HG03025 (cell line): ENCODE measurements around the gene ARRDC3.
"Not testable (repeated sequence)": the region's sequence is repeated elsewhere in the genome, so short reads cannot be mapped to it uniquely, and the experiment has no call there.

Experiments
- ATAC-seq: cut with Tn5 transposase; IDR thresholded peaks from one replicate; pipeline ENCODE4 v1.9.1; 2021; ENCODE audit warnings: mild to moderate bottlenecking, moderate library complexity; ENCODE audit not compliant: unreplicated experiment, low FRiP score

Gene ARRDC3

DNA sequence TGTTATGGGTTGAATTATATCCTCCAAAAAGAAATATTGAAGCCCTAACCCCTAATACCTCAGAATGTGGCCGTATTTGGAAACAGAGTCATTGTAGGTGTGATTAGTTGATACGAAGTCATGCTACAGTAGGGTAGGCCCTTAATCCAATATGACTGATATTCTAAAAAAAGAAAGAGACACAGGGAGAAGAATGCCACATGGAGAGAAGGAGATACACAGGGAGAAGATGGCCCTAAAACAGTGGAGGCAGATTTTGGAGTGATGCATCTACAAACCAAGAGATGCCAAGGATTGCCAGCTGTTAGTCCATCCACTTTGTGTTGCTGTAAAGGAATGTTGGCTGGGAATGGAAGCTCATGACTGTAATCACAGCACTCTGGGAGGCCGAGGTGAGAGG, 21.3 kb downstream of the ARRDC3 start:
- no peak for ATAC-seq

DNA sequence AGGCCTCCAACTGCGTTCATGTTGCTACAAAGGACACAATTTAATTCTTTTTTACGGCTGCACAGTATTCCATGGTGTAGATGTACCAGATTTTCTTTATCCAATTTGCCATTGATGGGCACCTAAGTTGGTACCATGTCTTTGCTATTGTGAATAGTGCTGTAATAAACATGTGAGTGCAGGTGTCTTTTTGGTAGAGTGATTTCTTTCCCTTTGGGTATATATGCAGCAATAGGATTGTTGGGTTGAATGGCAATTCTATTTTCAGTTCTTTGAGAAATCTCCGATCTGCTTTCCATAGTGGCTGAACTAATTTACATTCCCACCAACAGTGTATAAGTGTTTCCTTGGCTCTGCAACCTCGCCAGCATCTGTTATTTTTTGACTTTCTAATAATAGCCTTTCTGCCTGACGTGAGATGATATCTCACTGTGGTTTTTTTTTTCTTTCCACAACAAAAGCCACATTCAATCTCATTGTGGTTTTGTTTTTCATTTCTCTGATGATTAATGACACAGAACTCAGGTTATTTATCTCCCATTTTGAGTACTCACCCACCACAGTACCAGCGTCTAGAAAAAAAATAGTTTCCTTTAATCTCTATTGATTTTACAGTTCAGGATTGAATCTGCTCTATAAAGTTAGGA, 21.9 kb downstream of the ARRDC3 start:
- ATAC-seq: peak; percentile 83

DNA sequence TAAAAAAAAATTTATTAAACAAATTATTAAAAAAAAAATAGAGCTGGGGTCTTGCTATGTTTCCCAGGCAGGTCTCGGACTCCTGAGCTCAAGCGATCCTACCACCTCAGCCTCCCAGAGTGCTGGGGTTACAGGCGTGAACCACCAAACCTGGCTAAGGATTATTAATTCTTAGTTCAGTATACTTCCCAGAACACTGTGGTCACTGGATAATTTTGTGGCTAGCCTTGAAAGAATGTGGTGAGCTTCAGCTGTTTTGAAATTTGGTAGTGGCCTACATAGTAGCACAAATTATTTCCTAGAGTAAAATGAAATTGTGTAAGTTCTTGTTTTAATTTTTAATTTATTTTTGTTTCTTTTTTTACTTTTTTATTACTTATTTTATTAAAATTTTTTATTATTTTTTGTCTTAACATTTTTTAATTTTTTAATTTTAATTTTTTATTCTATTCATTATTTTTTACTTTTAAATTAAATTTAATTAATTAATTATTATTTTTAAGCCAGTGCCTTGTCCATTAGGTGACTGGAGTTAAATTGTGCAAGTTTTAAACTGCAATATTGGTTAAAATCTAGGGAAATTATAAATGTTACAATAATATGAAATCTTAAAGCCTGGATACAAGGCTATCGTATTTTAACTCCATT, 23.0 kb downstream of the ARRDC3 start:
- no peak for ATAC-seq

DNA sequence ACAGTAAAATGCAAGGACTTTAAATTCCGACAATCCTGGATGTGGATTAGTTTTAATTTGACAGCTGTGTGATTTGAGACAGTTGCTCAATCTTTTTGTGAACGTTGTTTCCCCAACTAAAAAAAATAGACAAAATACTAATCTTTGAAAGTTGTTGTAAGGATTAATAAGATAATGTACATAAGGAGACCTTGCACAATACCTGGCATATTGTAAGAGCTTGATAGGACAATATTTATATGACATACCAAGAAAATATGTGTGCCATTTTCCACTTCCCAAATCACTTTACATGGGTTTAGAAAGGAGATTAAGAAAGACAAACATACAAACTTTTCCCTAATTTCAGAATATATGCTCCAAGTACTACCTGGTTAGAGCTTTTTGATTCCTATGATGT, 25.3 kb downstream of the ARRDC3 start:
- ATAC-seq: no peak

DNA sequence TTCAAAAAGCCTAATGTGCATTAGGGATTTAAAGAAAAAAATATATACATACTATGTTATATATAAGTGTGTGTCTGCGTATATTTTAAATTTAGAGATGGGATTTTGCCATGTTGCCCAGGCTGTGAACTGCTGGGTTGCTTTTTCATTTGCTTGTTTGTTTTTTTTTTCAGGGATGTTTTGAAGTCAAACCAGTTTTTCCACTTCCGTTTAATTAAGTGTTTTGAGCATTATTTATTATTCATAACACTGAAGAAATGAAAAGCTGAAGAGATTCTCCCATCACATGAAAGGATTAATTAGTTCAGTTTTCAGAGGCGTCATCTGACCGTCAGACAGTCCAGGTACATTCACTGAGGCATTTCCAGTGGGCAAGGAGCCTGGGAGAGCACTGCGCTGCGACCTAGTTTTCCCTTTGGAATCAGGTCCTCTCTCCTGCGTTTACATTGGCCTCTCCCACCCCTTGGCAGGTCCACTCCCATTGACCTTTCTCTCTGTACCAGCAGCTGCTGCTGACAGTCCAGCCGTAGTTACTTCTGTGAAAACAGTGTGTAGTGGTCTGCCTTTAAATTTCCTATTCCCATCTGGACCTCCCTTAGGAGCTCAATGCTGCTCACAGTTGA, 26.0 kb downstream of the ARRDC3 start:
- ATAC-seq: no peak

DNA sequence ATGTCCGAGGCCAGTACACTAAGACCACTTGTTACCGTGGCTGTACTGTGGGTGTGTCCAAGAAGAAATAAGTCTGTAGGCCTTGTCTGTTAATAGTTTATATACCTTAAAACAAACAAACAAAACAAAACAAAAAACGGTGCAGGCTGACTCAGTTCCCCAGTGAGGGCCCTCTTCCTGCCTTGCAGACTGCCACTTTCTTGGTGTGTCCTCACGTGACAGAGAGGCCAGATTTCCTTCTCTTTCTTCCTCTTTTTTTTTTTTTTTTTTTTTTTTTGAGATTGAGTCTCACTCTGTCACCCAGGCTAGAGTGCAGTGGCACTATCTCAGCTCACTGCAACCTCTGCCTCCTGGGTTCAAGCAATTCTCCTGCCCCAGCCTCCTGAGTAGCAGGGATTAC, 28.2 kb downstream of the ARRDC3 start:
- not testable (repeated sequence) for ATAC-seq

DNA sequence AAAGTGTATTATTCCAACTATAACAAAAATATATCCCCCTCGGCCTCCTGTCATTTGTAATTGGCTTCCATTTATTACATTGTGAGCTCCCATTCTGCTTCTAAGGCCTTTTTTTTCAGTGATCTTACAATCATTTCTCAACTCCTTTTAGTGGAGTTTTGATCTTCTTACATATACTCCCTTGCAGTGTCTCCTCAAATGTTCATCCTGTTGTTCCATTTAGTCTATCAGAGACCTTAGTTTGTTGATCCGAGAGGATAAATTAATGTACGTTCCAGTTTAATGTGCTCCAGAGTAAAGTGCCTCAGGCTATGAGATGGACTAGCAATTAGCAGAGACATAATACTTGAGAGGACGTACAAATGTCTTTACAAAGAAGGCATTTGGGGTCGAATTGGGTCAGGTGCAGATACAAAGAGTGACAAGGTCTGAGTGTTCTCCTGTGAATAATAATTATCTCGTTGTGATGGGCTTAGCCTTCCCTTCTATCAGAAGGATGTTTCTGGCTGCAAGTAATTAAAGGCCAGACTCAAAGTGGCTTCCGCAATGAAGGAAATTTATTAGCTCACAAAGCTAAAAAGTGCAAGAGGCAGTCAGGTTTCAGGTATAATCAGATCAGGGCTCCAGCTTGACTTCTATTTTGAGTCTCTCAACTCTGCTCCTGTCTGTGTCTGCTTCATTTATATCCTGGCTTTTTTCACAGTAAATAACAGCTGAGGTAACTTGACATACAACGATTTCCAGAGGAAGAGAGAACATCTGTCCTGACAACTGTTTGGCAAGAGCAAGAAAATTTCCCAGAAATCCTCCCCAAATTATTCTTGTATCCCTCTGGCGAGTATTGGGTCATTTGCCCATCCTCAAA, 30.1 kb downstream of the ARRDC3 start:
- no peak for ATAC-seq

DNA sequence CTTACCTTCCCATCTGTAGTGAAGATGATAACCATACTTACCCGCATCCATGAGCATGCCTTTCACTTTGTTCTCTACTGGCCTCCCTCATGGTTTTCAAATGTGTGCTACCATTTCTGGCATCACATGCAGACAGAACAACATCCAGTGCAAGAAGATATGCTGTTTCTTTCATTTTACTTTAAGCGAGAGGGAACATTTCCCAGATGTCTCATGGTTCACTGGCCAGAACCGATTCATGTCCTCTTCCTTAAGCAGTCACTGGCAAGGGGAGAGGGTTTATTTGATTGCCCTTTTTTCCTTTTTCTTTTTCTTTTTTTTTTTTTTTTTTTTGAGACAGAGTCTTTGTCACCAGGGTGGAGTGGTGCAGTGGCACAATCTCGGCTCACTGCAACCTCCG, 37.7 kb downstream of the ARRDC3 start:
- ATAC-seq: no peak

DNA sequence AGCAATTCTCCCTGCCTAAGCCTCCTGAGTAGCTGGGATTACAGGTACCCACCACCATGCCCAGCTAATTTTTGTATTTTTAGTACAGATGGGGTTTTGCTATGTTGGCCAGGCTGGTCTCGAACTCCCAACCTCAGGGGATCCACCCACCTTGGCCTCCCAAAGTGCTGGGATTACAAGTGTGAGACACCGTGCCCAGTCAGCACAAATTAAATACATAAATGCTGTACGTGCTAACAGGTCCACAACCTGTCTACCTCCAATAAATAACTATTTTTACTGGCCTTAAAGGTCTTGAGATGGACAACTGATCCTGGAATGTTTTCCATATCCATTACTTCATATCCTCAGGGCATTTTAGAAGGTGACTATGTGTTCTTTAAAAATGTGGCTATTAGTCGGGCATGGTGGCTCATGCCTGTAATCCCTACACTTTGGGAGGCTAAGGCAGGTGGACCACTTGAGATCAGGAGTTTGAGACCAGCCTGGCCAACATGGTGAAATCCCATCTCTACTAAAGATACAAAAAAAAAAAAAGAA, 38.4 kb downstream of the ARRDC3 start:
- not testable (repeated sequence) for ATAC-seq

DNA sequence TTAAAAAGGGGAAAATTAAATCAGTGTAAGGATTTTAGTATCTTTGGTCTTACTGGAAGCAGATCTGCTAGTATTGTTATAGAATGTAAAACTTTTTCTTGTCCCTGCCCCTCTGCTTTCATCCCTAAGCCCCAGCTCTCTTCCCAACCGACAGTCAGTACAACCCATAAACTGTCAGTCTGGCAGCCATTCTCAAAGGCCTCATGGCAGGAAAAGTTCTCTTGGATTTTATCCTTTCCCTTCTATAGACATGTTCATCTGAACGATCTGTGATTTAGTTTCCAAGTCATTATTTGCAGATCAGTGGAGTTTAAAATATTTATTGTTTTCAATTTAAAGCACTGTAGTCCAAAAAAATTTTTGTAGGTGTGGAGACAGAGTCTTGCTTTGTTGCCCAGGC, 39.2 kb downstream of the ARRDC3 start:
- no peak for ATAC-seq

DNA sequence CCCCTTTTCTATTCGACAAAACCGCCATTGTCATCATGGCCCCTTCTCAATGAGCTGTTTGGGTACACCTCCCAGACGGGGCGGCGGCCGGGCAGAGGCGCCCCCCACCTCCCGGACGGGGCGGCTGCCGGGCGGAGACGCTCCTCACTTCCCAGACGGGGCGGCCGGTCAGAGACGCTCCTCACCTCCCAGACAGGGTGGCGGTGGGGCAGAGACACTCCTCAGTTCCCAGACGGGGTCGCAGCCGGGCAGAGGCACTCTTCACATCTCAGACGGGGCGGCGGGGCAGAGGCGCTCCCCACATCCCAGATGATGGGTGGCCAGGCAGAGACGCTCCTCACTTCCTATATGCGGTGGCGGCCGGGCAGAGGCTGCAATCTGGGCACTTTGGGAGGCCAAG, 40.2 kb downstream of the ARRDC3 start:
- not testable (repeated sequence) for ATAC-seq

DNA sequence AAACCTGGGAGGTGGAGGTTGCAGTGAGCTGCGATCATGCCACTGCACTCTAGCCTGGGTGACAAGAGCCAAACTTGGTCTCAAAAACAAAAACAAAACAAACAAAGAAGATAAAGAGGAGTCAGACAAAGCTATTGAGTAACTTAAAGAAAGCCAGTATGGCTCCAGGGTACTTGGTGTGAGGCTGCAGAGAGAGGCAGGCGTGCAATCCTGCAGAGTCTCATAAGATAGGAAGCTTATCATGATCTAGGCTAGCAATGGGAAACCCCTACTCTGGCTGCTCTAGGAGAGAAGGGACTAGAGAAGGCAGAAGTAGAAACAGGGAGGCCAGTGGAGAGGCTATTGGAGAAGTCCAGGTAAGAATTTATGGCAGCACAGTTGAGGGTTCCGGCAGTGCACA, 42.0 kb downstream of the ARRDC3 start:
- ATAC-seq: no peak

DNA sequence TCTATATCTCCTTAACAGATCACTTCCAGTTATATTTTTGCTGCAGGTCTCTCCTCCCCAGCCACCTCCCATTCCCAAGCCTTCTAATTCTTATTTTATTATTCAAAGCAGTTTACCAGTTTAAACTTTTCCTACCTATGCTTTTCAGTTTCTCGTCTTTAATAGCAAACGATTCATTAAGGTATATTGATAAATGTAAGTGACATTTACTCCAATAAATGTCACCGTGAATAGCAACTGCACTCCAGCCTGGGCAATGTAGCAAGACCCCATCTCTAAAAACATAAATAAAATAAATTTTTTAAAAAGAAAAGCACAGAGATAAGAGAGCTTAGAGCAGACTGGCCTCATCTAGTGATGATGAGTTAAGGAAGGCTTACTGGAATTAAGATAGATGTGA, 42.6 kb downstream of the ARRDC3 start:
- no peak for ATAC-seq

DNA sequence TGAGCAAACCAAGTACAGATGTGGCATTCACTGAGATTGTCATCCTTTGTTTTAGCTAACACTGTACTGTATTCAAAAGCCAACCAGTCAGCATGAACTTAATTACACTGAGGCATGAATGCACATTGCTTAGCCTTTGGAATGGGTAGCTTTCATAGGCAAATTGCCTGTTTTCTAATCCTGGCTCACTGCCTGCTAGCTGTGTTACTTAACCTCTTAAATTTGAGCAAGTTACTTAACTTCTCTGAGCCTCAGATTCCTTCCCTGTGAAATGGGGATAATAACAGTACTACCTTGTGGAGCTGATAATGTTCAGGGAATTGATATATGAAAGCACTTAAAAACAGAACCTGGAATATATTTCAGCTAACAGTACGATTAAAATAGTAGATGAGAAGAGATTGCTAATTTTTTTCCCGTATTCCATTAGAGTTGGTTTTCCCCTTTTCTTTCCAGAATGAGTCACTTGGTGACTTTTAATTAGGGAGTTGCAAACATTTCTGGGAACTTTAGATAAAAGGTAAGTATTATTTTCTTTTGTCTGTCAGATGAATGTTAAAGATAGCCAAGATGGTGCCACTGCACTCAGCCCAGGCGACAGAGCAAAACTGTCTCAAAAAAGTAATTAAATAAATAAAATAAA, 43.9 kb downstream of the ARRDC3 start:
- no peak for ATAC-seq

DNA sequence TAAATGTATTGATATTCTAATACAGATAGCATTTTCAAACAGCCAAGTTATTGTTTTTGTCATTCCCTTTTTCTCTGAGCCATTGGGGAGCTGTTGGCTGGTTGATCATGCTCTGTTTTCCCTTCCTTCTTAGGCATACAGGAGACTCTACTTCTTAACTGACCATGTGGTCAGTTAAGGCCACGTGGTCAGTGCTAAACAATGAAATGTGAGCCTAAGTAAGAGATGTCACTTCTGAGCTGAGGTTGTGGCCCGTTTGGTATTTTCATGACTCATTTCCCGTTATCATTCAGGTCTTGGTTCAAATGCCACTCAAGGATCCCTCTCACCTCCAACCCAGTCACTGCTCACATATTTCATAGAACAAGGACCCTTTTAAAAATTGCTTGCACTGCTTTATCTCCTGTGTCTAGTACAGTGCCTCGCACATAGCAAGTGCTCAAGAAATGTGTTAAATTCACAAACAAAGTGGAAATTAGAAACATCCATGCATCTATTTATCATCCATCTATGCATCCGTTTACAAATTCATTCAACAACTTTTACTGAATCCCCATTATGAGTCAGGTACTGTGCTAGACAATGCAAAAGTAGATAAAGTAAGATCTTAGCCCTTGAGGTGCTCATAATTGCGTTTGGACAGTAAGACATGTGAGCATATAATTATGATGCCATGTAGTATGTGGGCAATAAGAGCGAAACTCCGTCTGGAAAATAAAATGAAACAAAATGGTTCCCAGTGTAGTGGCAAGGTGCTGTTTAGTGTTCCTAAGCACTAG, 50.7 kb downstream of the ARRDC3 start:
- no peak for ATAC-seq

DNA sequence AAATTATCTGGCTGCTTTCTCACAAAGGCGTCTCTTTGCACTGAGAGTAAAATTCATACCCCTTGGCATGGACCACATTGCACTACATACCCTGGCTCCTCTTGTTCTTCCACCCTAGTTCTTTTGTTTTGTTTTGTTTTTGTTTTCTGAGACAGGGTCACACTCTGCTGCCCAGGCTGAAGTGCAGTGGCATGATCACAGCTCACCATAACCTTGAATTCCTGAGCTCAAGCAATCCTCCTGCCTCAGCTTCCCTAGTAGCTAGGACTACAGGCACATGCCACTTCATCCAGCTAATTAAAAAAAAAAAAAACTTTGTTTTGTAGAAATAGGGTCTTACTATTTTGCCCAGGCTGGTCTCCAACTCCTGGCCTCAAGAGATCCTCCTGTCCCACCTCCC, 51.4 kb downstream of the ARRDC3 start:
- no peak for ATAC-seq

DNA sequence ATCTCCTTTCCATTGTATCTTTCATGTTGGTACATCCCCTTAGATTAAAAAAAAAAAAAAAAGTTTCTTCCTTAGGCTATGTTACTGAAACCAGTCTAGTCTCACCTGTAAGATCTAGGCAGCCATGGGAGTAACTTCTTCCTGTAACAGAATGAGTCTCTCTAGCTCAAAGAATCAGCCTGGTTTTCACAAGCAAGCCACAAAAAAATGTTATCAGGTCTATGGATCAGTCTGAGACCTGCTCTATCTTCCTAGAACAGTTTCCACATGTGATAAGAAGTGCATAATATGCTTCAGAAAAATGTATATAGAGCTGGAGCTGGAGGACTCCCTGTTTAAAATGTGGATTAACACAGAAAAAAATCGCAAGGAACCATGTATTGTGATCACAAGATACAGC, 53.8 kb downstream of the ARRDC3 start:
- no peak for ATAC-seq

DNA sequence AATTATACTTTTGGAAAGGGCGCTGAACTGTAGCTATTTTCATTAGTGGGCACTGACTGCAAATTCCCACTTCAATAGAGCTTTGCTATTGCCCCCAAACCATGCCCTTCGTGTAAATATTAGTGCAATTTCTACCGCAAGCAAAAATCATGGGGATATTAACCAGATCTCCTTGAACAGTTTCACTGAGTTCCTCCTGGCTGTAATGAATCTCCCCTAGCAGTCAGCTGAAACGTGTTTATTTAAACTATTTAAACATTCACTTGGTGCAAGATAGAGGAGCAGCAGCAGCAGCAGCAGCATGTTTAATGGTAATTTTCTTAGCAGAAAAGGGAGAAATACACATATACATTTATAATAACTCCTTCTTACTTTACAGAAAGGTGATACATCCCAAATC, 54.4 kb downstream of the ARRDC3 start:
- ATAC-seq: no peak

DNA sequence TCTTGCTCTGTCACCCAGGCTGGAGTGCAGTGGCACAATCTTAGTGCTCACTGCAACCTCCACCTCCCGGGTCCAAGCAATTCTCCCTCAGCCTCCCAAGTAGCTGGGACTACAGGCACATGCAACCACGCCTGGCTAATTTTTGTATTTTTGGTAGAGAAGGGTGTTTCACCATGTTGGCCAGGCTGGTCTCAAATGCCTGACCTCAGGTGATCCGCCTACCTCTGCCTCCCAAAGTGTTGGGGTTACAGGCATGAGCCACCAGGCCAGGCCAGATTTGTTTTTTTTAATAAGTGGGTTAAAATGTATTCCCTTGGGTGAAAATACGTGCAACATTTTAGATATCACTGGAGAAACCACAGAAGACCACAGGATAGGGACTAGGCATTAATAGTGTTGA, 60.1 kb downstream of the ARRDC3 start:
- ATAC-seq: not testable (repeated sequence)

DNA sequence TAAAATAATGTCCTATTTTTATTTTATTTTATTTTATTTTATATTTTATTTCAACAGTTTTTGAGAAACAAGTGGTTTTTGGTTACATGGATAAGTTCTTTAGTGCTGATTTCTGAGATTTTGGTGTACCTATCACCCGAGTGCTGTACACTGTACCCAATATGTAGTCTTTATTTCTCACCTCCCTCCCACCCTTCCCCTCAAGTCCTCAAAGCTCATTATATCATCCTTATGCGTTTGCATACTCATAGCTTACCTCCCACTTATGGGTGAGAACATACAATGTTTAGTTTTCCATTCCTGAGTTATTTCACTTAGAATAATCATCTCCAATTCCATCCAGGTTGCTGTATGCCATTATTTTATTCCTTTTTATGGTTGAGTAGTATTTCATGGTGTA, 63.5 kb downstream of the ARRDC3 start:
- ATAC-seq: no peak
